Left ventricle myocardium inferior (tissue), 1 donor: Measurements from ENCODE around the gene ACSL3. TPM values are rescaled to one million over a fixed set of nuclear protein-coding genes. Genes with fewer than 3 reads are reported as not detected.

Experiments
- DNase-seq: peaks from one replicate; pipeline ENCODE4 v3.0.0-alpha.2; 2020
- H3K27ac ChIP-seq: fragments of 200-600 bp; replicated peaks from 2 replicates; pipeline ENCODE4 v1.8.0; 2021
- H3K27me3 ChIP-seq: fragments of 200-600 bp; 2 replicates; pipeline ENCODE4 v1.8.0; 2021; ENCODE audit warnings: low read depth
- H3K36me3 ChIP-seq: fragments of 200-600 bp; 2 replicates; pipeline ENCODE4 v1.8.0; 2021
- H3K4me1 ChIP-seq: fragments of 200-600 bp; 2 replicates; pipeline ENCODE4 v1.8.0; 2021
- H3K4me3 ChIP-seq: fragments of 200-600 bp; 2 replicates; pipeline ENCODE4 v1.8.0; 2021; ENCODE audit warnings: mild to moderate bottlenecking, moderate library complexity
- H3K9me3 ChIP-seq: fragments of 200-600 bp; replicated peaks from 2 replicates; pipeline ENCODE4 v1.8.0; 2021
- intact Hi-C: fragments of 100-400 bp; cut with micrococcal nuclease; formaldehyde crosslinking; loops from one replicate; pipeline ENCODE4 v1.11.0; 2022
- total RNA-seq: library from RNA; stranded (reverse); fragmentation: NEBNext Ultra II Directional; extraction: Animal tissue kit (Norgen Biotek cat#: 25700); gene quantifications from one replicate; pipeline ENCODE4 v1.2.1, GENCODE V29; 2021
- TF ChIP-seq, protein P1 (sequence below): fragments of 200-600 bp; IDR thresholded peaks from 2 replicates; pipeline ENCODE4 v1.8.0; 2021; ENCODE audit warnings: antibody characterized with exemption, mild to moderate bottlenecking, borderline replicate concordance
- donor health status: DM: no; HTN: yes; CAD: no; lungs with severe emphysema.

The ACSL3 gene
- total RNA-seq, 1 donor from 2014 or later = 50.1 TPM

DNA sequence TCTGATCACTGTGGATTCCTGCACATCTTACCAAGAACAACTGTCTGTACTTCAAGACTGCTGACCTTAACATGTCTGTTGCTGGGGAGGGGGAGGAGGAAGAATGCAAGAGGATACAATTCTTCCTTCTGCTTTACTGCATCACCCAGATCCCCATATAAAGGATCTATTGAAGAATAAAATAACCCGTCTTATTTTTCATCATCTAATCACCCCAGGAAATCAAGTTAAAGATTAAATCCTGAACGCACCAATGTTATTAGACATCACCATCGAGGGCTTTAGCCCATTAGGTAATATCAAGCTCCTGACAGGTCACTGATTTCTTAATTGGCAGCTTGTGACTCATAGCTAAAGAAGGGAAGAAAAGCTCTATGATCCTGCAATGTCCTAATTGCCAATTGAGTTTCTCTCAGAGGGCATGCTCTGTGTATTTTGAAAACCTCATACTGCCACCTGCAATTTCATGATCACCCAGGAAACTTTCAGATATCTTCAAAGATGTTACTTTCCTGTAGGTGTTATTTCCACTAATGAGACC lies 115.8 kb downstream of the ACSL3 start:
- Histone ChIP-seq H3K27me3 (no peaks in the 10 kb centered on the region), H3K27ac (no peak overlapping the region), H3K36me3 (no peaks in the 10 kb centered on the region), H3K4me1 (peaks cover 6% of the 10 kb centered on the region), H3K4me3 (no peak overlapping the region), H3K9me3 (no peaks in the 10 kb centered on the region)
- intact Hi-C loops = no loop called here
- no peak for DNase-seq
- TF ChIP-seq, protein P1, sequence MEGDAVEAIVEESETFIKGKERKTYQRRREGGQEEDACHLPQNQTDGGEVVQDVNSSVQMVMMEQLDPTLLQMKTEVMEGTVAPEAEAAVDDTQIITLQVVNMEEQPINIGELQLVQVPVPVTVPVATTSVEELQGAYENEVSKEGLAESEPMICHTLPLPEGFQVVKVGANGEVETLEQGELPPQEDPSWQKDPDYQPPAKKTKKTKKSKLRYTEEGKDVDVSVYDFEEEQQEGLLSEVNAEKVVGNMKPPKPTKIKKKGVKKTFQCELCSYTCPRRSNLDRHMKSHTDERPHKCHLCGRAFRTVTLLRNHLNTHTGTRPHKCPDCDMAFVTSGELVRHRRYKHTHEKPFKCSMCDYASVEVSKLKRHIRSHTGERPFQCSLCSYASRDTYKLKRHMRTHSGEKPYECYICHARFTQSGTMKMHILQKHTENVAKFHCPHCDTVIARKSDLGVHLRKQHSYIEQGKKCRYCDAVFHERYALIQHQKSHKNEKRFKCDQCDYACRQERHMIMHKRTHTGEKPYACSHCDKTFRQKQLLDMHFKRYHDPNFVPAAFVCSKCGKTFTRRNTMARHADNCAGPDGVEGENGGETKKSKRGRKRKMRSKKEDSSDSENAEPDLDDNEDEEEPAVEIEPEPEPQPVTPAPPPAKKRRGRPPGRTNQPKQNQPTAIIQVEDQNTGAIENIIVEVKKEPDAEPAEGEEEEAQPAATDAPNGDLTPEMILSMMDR = no peak

DNA sequence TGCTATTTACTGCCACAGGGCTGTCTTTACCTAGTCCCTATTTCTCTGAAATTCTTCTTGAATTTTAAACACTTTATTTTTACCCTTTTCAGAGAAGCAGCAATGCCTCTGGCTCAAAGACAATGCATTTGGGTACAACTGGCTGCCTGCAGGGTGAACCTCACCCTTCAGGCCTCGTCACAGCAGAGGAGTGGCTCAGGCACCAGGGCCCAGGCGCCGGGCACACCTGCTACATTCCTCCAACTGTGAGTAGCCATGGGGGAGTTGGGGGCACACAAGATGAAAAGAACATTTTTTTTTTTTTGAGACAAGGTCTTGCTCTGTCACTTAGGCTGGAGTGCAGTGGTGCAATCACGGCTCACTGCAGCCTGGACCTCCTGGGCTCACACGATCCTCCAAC lies 116.3 kb downstream of the ACSL3 start:
- DNase-seq = no peak
- TF ChIP-seq, protein P1 = no peak
- Histone ChIP-seq H3K4me1 (peaks cover 6% of the 10 kb centered on the region), H3K27me3 (no peaks in the 10 kb centered on the region), H3K27ac (no peak overlapping the region), H3K4me3 (no peak overlapping the region), H3K36me3 (no peaks in the 10 kb centered on the region), H3K9me3 (no peaks in the 10 kb centered on the region)
- intact Hi-C loops = no loop called here

DNA sequence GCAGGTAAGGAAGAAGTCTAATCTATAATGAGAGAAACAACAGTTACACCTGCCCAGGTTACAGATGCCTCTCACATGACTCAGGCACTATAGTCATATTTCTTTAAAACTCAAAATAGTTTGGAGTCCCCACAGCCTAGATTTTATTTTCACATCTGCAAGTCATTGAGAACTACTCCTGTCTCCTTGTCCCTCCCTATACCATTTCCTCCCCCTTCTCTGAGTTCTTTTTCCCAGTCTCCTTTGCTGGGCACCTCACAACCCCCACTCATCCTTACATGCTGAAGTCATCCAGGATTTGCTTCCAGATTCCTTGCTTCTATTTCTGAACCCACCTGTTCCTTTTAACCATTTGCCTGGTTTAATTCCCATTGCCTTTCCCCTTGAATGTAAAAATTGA lies 118.0 kb downstream of the ACSL3 start:
- DNase-seq = no peak
- H3K27ac ChIP-seq = no peak overlapping the region
- intact Hi-C loops = no loop called here
- no peak overlapping the region for H3K4me3 ChIP-seq
- TF ChIP-seq, protein P1 = no peak
- no peaks in the 10 kb centered on the region for H3K36me3 ChIP-seq
- H3K4me1 ChIP-seq = peaks cover 4% of the 10 kb centered on the region
- no peaks in the 10 kb centered on the region for H3K27me3 ChIP-seq
- no peaks in the 10 kb centered on the region for H3K9me3 ChIP-seq

DNA sequence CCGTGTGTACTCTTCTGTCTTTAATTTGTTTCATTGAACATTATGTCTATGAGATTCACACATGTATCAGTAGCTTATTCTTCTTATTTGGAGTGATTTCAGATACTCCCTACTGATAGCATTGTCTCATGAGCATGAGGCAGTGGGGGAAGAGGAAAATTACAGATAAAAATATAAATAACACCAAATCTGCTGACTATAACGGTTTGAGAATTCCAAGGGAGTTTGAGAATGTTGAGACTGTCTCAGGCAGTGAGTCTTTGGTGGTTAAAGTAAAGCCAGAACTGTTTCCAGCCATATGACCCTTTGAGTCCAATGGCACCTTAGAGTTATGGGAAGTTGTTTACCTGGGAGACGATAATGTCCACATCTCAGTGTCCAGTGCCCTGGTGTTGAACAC lies 118.6 kb downstream of the ACSL3 start:
- peaks cover 4% of the 10 kb centered on the region for H3K4me1 ChIP-seq
- DNase-seq = no peak
- TF ChIP-seq, protein P1 = no peak
- no peaks in the 10 kb centered on the region for H3K9me3 ChIP-seq
- no peaks in the 10 kb centered on the region for H3K36me3 ChIP-seq
- no peak overlapping the region for H3K27ac ChIP-seq
- intact Hi-C loops = no loop called here
- no peaks in the 10 kb centered on the region for H3K27me3 ChIP-seq
- no peak overlapping the region for H3K4me3 ChIP-seq

DNA sequence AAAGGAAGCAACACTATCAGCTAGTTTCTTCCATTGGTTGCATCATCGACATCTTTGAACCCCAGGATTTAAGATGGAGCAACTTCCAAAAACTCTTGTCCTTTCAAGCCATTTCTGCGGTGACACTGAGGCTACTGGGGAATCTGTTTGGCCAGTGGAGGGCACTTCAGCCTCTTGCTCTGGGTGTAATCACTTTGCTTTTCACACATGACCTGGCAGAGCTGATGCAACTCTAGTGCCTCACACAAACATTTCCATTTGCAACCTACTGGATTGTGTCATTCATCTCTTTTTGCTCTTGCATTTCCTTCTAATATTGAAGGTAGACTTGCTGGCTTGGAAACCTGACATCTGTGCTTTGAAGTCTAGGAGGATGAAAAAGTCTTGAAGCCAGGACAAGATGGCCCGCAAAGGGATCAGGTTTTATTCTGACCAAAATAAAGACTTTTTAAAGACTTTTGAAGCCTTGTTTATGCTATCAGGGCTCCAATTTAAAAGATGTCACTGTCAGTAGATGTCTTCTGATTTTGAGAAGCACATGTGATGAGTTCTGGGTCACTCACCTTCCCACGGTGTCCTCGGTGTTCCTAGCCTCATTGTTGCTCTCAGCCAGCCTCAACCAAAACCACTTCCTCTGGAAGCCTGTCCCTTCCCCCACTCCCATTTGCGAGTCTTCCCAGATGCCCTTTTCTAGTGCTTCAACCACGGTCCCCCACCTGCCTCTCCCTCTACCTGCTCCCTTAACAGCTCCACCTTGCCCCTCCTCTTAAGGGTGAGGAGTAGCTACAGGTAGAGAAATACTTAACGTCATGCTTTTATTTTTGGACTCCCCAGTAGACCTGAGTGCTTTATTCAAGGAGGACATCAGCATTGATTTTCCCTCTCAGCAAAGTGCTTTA lies 121.4 kb downstream of the ACSL3 start:
- Histone ChIP-seq H3K36me3 (no peaks in the 10 kb centered on the region), H3K27ac (no peak overlapping the region), H3K4me3 (no peak overlapping the region), H3K4me1 (peaks cover 4% of the 10 kb centered on the region), H3K9me3 (peaks cover 12% of the 10 kb centered on the region), H3K27me3 (no peaks in the 10 kb centered on the region)
- DNase-seq = peak; percentile 25
- TF ChIP-seq, protein P1 = peak; percentile 70
- intact Hi-C loops = no loop called here
